GM21717 (cell line): Measurements from ENCODE around the gene RIMS4.
"Not testable (repeated sequence)": the region's sequence is repeated elsewhere in the genome, so short reads cannot be mapped to it uniquely, and the experiment has no call there.

ENCODE experiments used
- ATAC-seq: cut with Tn5 transposase; IDR thresholded peaks from one replicate; pipeline ENCODE4 v1.9.1; 2021; ENCODE audit warnings: mild to moderate bottlenecking, moderate library complexity; ENCODE audit not compliant: unreplicated experiment

The RIMS4 gene

GRCh38 chr20:44830995-44831394 lies 20.6 kb upstream of the RIMS4 start:
- no peak for ATAC-seq

GRCh38 chr20:44830523-44830922 lies 20.2 kb upstream of the RIMS4 start:
- no peak for ATAC-seq

GRCh38 chr20:44829688-44830087 lies 19.3 kb upstream of the RIMS4 start:
- ATAC-seq = no peak

DNA sequence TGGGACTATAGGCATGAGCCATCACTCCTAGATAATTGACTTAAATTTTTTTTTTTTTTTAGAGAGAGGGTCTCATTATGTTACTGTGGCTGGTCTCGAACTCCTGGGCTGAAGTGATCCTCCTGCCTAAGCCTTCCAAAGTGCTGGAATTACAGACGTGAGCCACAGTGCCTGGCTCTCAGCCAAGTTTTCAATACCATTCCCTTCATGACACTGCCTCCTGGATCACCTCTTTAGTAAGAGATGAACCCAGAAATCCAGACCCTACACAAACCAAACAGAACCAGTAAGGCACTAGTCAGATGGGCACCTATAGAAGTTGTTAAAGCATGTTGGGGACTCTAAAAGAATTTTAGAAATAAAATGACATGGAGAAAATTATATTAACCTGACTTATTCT lies 18.3 kb upstream of the RIMS4 start:
- no peak for ATAC-seq

- ATAC-seq = no peak
These were observed 17.1 kb upstream of the RIMS4 start for GRCh38 chr20:44827401-44827800.

DNA sequence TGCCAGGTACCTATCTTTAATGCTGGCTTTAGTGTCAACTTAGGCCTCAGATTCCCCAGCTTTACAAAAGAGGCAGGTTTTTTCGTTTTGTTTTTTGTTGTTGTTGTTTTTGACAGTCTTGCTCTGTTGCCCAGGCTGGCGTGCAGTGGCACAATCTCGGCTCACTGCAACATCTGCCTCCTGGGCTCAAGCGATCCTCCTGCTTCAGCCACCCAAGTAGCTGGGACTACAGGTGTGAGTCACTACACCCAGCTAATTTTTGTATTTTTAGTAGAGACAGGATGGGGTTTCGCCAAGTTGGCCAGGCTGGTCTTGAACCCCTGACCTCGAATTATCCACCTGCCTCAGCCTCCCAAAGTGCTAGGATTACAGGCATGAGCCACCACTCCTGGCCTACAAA lies 11.2 kb upstream of the RIMS4 start:
- ATAC-seq = not testable (repeated sequence)

DNA sequence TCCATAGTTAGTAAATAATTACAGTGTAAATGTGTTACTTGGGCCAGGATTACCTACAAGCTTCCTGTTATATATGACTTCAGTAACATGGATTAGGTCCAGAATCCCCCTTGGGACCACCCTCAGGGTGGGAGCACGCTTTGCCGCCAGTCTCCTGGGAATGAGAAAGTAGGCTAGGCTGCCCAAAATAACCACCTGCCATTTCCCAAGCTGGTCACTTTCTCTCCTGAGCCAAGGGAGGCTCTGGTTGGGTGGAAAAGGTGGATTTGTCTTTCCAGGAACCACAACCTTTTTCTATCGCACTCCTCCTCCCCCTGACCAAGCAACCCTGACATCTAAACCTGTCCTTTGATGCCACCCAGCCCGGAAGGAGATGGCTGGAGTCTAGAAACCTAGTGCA lies 9.6 kb upstream of the RIMS4 start:
- ATAC-seq = no peak

- no peak for ATAC-seq
These were observed 7.0 kb upstream of the RIMS4 start for GRCh38 chr20:44817143-44817910.

GRCh38 chr20:44814937-44815336 lies 4.6 kb upstream of the RIMS4 start:
- no peak for ATAC-seq

DNA sequence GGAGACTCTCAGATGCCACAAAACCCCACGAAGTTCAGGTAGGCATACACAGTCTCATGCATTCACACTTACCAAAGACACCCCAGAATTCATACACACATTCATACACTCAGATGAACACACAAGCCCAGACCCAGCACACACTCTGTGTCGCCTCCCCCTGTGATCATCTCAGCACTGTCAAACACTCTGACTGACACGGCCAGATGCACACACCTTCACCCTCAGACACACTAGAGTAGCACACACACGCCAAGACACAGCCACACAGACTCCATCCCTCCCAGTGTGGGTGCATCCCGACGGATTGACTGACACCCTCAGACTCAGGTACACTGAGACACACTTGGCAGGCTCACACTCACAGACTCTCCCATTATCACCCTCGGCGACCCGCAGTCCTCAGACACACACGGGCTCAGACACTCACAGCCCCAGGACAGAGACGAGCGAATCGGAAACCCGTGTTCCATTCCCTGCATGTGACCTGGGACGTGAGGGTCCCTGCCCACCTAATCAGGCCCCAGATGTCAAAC lies 872 bp upstream of the RIMS4 start:
- no peak for ATAC-seq

GRCh38 chr20:44810061-44810390 lies 320 bp downstream of the RIMS4 start:
- no peak for ATAC-seq

- ATAC-seq = no peak
These were observed 826 bp downstream of the RIMS4 start for GRCh38 chr20:44809380-44810060.

- ATAC-seq = no peak
These were observed 2.7 kb downstream of the RIMS4 start for GRCh38 chr20:44807684-44808056.

GRCh38 chr20:44807051-44807683 lies 3.2 kb downstream of the RIMS4 start:
- ATAC-seq = no peak

DNA sequence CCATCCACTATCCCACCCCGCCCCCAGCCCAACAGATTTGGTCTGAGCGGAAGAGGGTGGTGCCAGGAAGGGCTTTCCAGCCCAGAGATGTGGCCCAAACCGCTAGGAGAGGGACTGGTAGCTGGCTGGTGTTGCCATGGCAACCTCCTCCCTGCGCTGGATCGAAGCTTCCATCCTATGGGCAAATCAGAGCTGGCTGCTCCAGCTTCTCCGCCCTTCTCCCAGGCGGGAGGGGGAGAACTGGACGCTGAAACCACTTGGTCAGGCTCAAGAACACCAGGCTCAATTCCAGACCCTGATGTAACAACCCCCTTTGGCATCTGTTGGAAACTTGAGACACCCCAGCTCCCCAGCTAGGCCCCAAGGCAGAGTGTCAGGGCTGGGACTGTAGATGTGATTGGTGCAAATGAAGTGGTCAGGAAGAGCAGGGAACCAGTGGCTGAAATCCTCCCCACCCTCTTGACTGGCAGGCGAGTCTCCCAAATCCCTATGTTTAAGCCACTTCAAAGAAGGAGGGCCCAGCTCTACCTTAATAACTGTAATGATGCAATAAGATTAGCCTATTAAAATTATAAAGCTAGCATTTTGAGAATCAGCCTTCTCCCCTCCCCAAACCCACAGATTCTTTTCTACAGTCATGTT lies 4.2 kb downstream of the RIMS4 start:
- no peak for ATAC-seq

DNA sequence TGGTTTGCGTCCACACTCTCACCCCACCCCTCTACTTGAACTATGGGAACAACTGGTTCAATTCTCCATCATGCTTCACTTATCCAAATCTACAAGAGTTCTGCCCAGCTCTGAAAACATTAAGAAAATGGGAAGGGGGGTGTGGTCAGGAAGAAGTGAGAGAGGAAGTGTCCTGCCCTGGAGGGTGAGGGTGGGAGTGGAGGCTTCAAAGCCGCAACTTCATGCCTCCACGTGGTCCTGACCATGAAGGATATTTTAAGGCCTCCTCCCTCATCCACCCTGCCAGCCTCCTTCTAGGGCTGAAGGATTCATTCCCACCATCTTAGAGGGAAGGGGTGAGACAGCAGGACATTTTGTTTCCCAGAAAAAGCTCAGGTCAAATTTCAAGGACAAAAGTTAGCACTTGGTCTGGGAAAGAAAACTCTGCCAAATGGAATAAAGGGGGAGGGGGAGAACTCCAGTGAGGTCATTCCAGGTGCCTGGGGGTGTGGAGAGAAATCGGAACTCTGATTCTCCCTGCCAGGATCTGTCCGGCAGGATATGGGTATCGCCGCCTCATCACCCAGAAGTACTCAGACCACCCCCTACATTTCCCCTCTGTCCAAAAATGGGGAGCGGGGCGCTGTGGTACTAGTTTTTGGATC lies 4.9 kb downstream of the RIMS4 start:
- ATAC-seq = no peak

GRCh38 chr20:44803383-44803941 lies 6.9 kb downstream of the RIMS4 start:
- no peak for ATAC-seq

GRCh38 chr20:44802702-44803101 lies 7.6 kb downstream of the RIMS4 start:
- no peak for ATAC-seq

DNA sequence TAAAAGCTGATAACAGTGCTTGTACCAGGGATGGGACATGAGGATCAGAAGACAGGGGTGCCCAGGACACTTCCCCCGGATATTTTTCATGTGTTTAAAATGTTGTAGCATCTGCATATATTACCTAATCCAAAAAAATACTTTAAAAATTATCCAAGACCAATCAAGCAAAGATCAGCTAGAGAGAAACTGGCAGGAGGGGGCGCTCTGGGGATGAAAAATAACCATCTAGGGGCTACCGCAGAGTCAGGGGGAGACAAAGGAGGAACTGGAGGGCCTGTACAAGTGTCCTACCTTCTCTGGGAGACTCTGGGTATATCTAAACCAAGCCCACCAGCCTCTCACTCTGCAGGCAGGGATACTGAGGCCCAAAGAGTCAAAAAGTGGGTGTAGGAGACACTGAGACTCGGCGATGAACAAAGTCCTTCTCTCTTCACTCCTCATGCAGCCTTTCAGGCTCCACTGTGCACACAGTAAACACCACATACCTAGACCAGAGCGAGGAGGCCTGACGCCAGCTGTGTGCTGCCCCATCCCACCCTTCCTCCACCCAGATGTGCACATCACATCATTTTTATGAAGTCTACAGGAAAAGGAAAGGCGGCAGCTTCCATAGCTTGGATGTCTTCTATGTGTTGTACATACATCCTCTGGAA lies 9.8 kb downstream of the RIMS4 start:
- ATAC-seq = no peak

- no peak for ATAC-seq
These were observed 10.7 kb downstream of the RIMS4 start for GRCh38 chr20:44799691-44800090.
